DLD1 (cell line): ENCODE results near the gene ARHGAP10.
"Not testable (repeated sequence)": the region's sequence is repeated elsewhere in the genome, so short reads cannot be mapped to it uniquely, and the experiment has no call there.

Source experiments
- in situ Hi-C: cut with HindIII; loops from 2 replicates; pipeline ENCODE4 v1.10.0; 2017; ENCODE audit warnings: low sequenced_read_pairs

The ARHGAP10 gene

DNA sequence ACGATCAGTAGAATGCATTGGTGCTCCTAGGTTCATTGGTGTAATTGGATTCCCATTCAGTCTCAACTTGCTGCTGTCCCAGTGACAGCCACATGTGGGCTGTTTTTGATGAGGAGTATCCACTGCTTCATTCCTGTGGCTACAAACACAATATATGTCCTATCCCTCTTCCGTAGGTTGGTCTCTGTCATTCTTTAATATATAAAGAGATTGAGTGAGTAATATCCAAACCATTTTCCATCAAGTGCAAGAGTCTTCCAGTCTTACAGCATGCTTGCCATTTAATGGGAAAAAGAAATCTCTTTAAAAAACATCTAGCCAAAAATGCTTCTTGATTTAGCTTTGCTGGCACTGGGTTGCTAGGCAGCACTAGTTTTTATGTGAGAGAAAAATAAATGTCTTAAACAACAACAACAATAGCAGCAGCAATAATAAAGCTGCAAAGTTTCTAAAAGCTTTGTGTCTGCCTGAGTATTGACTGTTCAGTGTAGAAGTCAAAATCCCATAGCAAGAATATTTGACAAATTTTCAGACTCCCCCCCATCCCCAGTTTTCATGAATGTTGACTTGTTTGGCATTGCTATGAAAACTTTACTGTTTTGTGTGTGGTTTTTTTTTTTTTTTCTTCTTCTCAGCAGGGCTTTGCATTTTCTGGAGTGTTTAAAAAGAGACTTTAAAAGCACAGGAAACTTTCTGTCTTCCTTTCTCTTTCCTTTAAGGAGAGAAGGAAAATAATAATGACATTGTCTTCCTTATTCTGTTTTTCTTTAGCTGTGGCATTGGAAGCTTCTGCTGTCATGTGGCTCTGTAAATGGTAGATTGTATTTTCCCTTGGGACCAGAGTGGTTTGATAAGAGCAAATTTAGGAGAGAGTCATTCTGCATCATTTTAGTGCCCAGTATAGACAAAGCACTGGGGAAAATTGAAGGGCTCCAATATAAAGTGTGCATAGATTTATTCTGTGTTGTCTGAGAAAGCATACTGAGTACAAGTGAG is 244.3 kb downstream of the ARHGAP10 start:
- in situ Hi-C loops: no loop called here

DNA sequence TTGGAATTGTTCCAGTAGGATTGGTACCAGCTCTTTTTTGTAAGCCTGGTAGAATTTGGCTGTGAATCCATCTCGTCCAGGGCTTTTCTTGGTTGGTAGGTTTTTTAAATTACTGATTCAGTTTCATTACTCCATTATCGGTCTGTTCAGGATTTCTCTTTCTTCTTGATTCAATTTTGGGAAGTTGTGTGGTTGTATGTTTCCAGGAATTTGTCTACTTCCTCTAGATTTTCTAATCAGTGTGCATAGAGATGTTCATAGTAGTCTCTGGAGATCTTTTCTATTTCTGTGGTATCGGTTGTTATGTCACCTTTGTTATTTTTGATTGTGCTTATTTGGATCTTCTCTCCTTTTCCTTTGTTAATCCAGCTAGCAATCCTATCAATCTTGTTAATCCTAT is 248.7 kb downstream of the ARHGAP10 start:
- in situ Hi-C loops: no loop called here

DNA sequence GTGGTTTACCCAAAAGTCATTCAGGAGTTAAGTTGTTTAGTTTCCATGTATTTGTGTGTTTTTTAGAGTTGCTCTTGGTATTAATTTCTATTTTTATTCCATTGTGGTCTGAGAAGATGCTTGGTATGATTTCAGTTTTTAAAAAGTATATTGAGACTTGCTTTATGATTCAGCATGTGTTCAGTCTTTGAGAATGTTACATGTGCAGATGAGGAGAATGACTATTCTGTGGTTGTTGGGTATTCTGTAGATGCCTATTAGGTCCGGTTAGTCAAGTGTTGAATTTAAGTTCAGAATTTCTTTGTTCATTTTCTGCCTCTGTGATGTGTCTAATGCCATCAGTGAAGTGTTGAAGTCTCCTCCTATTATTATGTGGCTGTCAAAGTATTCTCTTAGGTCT is 249.4 kb downstream of the ARHGAP10 start:
- in situ Hi-C loops: no loop called here

DNA sequence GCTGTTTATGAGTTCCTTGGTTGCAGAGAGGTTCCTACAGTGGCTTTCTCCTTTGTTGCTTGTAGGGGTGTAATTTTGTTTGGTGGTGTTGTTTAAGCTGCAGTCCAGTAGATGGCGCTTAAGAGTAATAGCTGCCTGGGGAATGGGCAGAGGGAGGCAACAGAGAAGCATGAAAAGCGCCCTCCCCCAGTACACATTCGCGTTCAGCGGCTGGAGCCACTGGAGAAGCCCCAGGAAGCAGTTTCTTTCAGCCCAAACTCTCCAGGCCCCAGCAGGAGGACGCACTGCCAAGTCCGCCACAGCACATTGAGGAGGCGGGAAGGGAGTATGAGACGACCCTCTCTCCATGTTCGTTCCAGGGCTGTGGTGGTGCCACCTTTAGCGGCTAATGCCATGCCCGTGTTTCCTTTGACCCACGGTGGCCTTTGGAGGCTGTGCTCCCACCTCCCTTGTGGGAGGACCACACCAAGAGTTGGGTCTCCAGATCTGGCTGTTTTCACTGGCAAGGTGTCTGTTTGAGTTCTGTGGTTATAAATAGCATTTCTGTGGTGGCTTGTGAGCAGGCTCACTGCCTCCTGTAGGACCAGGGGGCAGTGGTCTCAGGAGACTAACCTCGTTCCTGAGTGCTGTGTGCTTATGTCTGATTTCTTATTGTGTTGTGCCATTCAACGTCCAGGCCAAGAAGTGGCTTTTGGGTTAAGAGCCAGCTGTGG is 252.3 kb downstream of the ARHGAP10 start:
- in situ Hi-C loops: no loop called here

DNA sequence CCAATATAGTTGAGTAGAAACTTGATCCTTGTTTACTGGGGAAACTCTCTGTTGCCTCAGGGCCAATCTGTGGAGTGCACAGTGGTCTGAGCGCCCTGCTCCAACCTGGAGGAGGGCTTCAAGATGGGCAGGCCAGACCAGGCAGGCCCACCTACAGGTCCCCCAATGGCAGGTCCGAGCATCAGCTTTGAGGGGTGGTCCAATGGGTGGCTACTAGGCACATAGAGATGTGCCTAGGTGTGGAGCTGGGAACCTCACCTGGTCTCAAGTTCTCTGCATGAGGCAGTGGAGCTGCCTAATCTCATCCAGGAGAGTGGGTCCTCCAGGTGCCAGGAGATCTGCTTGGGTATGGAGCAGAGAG is 252.9 kb downstream of the ARHGAP10 start:
- in situ Hi-C loops: no loop called here

DNA sequence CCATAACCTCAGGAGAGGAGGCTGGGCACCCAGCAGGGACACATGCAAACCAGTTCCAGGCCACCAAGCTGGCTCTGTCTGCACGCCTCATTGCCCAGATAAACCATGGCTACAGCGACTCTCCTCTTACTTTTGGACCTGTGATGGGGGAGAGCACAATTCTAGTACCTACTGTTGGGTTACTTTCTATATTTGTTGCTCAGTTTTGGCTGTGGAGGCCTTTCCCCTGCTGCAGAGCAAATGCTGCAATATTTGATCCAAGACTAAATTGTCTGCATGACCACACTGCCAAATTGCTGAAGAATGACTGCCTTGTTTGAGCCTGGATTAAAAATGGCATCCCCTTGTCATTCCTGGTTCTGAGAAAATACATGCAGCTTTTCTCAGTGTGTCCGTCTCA is 253.5 kb downstream of the ARHGAP10 start:
- in situ Hi-C loops: no loop called here

DNA sequence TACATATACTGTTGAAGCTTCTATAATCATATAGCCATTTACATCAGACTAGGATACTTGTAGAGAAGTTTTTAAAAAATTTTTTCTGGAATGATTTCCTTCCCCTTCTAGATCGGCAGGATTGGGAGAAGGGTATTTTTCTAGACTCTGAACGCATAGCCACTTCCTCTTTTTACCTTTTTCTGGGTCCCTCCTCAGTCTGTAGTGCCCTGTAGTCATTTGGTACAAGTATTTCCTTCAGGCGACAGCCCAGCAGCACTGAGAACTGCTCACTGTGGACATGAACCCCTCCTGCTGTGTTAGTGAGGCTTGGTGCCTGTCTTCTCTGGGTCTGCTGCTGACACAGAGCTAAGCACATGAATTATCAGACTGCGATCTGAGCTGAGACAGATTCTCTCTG is 255.4 kb downstream of the ARHGAP10 start:
- in situ Hi-C loops: no loop called here

DNA sequence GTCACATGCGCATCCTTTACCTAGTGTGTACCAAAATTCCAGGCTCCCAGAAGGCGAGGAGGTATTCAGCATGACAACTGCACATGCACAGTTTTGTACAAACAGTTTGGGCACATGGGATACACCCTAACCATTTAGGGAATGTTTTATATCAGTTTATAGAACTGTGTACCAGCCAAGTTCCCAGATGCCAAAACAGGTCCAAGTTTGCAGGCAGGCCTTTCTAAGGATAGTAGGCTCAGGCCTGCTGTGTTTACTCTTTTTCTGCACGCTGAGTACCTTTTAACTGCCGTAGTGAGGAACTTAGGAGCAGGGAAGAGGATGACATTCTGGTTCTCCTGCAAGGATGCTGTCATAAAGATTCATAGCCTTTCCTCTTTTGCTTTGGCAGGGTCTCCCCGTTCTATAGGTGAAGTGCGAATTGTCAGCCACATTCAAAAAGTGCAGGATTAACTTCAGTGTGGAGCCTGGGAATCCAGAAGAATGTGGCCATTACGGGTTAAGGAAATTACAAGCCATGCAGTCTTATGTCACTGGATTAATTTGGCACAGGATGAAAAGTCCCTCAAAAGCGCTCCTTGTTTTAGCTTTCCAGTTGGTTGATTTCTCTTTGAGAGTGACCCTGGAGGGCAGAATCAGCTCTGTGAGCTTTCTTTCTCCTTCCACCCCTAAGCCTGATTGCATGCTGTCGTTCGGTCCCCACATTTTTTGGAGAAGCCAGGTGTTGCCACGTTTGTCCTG is 259.8 kb downstream of the ARHGAP10 start:
- in situ Hi-C loops: no loop called here

DNA sequence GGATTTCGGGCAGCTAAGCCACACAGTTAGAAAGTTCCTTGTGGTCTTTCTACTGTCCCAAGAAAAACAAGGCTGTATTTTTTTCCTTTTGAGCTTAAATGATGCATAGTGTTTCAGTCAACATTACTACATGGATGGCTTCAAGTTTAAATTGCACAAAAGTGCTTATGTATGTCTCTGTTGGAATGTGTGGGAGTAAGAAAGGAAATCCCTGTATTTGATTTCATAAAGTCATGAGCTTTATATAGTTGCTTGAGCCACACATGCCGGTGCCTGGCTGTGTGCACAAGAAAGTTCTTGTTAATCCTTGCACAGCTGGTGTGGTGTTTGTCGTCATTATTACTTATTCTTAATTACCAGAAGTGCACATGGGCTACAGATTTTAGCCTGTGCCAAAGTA is 262.2 kb downstream of the ARHGAP10 start:
- in situ Hi-C loops: no loop called here

DNA sequence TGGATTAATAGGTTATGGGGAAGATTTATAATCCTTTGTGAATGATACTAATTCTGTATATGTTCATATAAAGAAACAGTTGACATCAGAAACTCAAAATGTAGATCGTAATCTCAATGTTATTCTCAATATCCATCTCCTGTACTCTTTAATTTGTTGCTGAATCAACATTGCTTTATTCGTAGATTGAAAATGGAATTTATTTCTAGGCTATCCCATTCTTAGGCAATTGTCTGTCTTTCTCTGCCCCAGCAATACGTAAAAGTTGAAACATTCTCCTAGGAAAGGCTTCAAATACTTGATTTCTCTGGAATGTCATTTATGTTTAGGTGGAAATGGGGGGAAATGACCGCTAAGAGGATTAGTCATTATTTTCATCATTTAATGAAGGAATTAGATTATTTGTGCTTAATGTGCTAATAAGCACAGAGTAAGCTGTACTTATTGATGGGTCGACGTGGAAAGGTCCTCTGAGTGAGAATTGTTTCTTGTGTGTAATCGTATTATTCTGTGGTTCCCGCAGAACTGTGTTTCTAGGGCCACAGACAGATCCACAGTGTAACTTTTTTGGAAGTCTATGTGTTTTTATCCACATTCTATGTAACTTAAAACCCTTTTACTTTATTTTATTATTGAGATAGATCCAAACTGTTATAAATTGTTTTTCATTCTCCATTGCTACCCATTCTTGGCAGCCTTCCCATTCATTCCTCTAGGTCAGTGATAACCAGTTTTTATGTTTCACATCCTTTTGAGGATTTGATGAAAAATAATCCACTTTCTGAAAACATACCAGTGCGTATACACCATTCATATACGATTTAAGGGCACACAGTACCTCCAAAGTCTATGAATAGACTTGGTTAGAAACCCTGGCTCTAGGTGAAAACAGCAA is 262.9 kb downstream of the ARHGAP10 start:
- in situ Hi-C loops: no loop called here

DNA sequence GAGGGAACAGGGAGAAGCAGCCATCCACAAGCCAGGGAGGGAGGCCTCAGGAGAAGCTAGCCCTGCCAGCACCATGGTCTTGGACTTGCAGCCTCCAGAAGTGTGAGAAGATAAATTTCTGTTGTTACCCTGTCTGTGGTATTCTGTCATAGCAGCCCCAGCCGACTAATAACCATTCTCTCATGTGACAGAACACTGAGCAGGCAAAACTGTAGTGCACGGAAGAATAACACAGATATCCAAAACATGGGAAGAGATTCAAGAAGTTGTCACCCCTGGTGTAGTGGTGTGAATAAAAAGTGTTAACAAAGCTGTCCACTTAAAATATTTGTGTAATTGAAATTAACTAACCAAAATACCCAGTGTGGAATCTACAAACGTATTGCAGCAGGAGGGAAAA is 265.0 kb downstream of the ARHGAP10 start:
- in situ Hi-C loops: no loop called here

DNA sequence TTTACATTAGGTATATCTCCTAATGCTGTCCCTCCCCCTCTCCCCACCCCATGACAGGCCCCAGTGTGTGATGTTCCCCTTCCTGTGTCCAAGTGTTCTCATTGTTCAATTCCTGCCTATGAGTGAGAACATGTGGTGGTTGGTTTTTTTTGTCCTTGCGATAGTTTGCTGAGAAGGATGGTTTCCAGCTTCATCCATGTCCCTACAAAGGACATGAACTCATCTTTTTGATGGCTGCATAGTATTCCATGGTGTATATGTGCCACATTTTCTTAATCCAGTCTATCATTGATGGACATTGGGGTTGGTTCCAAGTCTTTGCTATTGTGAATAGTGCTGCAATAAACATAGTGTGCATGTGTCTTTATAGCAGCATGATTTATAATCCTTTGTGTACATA is 268.1 kb downstream of the ARHGAP10 start:
- in situ Hi-C loops: not testable (repeated sequence)

DNA sequence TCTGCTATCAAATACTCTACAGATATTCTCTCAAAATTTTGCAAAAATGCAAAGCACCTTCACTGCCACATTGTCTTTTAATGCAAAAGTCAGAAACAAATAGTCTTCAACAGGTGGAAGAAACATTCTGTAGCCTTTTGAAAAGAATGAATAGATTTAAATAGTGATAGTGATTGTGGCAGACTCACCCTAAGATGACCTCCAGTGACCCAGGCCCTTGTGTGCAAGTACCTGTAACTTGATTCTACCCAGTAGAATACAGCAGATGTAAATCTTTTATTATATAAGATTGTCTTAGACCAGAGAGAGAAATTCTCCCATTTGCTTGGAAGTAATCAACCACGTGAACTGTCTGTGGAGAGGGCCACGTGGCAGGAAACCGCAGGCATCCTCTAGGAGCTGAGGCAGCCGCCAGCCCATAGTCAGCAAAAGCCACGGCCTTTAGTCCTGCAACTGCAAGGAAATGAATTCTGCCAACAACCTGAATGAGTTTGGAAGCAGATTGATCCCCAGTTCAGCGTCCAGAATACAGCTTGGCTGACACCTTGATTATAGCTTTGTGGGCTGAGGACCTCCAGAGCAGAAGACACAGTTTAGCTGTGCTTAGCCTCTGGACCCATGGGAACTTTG is 272.5 kb downstream of the ARHGAP10 start:
- in situ Hi-C loops: no loop called here

DNA sequence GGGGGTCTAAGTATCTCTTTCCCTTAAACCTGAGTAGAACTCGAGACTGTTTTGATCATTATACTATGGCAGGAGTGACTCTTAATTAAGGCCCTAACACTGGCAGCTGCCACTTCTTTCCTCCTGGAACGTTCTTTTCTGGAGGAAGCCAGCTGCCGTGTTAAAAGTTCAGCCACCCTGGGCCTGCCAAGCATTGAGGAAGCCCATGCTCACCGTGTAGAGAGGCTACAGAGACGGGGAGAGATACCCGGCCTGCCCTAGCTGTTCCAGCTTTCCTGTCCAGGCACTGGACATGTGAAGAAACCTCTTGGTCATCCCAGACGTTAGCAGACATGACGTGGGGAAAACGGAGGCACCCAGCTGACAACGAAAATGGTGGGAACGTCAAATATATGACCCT is 274.1 kb downstream of the ARHGAP10 start:
- in situ Hi-C loops: no loop called here

DNA sequence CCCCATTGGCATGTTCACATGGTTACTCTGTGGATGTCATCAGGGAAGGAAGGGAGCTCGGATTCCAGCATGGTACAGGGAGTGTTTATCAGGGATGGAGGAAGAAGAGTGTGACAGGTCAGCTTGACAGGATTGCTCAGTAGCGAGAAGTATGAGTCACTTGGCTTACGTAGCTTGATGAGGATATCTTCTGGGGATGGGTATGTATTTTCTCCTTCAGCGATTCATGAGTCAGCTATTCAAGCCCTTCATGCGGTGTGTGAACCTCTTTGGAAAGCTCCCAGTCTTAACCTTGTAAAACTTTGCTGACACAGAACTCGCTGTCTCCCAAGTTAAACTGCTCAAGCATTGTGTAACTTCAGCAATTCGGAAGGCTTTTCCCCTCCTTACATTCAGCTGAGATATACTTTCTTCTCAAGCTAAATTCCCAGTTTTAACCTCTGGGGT is 275.4 kb downstream of the ARHGAP10 start:
- in situ Hi-C loops: no loop called here

DNA sequence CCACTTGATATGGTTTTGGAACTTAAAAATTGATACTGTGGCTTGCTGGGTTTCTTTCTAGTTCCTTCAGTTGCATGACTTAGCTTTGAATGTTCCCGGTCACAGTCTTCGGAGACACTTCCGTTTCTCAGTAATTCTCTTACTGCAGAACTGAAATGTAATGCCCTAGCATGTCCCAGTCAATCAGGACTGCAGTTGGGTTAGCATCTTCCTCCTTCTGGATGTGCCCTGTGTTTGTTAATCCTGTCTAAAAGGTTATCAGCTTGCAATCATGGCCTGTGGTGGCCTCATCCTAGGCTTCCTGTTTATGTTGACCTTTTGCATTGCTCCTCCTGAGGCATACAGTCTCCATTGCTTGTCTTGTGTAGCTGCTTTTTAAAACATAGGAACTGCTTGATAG is 275.9 kb downstream of the ARHGAP10 start:
- in situ Hi-C loops: no loop called here

DNA sequence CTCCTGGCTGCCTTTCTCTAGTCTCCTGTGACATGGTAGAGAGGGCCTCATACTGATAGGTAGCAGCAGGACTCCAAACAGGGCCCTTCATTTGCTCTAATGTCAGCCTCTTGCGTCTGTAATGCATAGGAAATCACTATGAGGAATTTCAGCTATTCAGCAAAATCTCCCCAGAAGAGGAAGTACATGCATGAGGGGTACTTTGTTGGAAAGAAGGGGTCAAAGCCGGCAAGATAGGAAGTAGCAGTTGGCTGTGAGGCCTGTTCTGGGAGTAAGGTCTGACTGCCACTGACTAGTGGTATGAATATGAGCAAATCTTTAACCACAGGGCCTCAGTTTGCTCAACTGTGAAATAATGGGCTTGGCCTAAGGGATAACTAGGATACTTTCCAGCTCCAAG is 283.2 kb downstream of the ARHGAP10 start:
- in situ Hi-C loops: no loop called here

DNA sequence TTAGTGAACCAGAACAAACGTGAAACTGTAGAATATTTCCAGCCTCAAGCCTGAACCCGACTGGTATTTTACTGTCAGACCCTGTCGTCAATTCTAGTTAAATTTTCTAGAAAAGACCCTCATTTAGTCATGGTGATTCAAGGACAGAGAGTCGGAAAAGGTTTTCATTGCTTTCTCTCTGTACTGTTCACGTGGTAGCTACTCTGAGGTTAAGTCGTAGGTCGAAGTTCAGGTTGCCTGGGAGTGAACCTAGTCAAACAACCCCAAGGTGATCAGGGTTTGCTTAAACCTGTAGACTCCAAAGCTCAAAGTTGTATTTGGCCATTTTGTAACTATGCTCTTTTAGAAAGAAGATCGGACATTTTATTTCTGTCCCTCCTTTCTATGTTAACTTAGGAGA is 283.6 kb downstream of the ARHGAP10 start:
- in situ Hi-C loops: no loop called here

DNA sequence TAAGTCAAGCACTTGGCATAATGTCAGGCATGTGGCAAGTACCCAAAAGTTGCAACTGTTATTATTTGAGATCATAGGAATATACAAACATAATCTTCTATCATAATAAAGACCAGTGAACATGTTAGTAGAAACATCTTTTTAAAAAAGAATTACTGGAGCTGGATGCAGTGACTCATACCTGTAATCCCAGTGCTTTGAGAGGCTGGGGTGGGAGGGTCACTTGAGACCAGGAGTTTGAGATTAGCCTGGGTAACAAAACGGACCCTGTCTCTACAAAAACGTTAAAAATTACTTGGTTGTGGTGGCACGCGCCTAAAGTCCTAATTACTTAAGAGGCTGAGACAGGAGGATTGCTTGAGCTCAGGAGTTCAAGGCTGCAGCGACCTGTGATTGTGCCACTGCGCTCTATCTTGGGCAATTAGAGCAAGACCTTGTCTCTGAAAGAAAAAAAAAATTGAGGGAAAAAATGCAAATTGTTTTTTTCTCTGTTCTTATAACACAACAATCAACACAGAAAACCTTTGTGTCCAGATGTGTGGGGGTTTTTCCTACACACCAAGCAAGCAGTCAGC is 284.3 kb downstream of the ARHGAP10 start:
- in situ Hi-C loops: no loop called here

DNA sequence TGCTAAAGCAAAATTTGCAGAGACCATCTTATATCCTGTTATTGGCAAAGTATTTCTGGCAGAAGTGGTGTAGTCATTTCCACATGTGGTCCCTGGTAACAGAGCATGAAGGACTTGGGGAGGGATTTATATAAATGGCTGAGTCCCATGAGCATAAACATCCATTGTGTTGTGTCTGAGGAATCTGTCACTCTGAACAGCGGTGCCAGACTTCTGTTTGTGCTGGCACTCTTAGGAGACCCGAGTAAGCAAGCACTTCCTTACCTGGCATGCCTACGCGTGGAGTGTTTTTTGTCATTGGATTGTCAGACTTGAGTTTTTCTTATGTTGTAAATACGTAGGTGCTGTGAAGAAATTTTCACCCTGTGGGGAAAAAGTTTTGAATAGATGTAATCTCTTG is 285.9 kb downstream of the ARHGAP10 start:
- in situ Hi-C loops: no loop called here
